Endothelial cell of umbilical vein (primary cell): Measurements from ENCODE around the gene BRICD5.

ENCODE experiments used
- FOS ChIP-seq: IDR thresholded peaks from 2 replicates; pipeline ENCODE4 v1.6.1; 2011; ENCODE audit warnings: mild to moderate bottlenecking, low read length, moderate library complexity, borderline replicate concordance; ENCODE audit not compliant: insufficient read depth
- POLR2A ChIP-seq: IDR thresholded peaks from 2 replicates; pipeline ENCODE4 v1.6.1; 2012; ENCODE audit warnings: low read depth, mild to moderate bottlenecking, control low read depth, low read length
- TF ChIP-seq, protein P1 (sequence below), 2 donors: IDR thresholded peaks; 1 replicate in 1 of 2; 2 replicates in 1 of 2; pipeline ENCODE4 v1.5.1; 2011; ENCODE audit warnings: low read length in 2 of 2, mild to moderate bottlenecking in 2 of 2, moderate library complexity in 2 of 2, control low read depth in 1 of 2, inconsistent platforms in 1 of 2, low read depth in 1 of 2; ENCODE audit not compliant: insufficient read depth in 1 of 2; ENCODE audit errors: extremely low read depth in 1 of 2
- TF ChIP-seq, protein P2 (sequence below): IDR thresholded peaks from 2 replicates; pipeline ENCODE4 v1.6.1; 2011; ENCODE audit not compliant: insufficient read depth, insufficient read length

DNA sequence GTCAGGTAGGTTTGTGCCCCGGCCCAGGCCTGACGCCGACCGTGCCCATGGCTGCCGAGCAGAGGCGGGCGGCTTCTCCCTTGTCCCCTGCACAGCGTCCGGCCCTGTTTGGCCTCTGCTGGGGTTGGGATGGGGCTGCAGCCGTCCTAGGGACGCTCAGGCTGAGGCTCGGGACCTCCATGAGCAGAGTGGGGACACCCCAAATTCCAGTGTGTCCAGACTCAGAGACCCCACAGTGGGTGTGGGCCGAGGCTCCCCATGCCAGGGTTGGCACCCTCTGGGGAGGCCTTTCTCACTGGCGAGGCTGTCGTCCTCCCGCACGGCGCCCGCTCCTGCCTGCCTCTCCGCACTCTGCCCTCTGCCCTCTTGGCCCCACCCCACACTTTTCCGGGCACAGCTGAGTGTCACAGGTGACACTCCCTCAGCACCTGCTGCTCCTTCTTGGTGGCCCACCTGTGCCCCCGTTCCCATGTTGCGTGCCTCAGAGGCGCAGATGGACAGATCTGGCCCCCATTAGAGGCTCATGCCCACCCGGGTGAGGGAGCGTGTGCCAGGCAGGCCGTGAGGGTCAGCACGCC lies 39.0 kb downstream of the BRICD5 start:
- TF ChIP-seq, protein P1, sequence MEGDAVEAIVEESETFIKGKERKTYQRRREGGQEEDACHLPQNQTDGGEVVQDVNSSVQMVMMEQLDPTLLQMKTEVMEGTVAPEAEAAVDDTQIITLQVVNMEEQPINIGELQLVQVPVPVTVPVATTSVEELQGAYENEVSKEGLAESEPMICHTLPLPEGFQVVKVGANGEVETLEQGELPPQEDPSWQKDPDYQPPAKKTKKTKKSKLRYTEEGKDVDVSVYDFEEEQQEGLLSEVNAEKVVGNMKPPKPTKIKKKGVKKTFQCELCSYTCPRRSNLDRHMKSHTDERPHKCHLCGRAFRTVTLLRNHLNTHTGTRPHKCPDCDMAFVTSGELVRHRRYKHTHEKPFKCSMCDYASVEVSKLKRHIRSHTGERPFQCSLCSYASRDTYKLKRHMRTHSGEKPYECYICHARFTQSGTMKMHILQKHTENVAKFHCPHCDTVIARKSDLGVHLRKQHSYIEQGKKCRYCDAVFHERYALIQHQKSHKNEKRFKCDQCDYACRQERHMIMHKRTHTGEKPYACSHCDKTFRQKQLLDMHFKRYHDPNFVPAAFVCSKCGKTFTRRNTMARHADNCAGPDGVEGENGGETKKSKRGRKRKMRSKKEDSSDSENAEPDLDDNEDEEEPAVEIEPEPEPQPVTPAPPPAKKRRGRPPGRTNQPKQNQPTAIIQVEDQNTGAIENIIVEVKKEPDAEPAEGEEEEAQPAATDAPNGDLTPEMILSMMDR (IDR thresholded peaks at IDR 0.05; ENCODE audit: extremely low read depth in 1 of 2, insufficient read depth in 1 of 2, low read depth in 1 of 2, low read length in 2 of 2) = no peak
- TF ChIP-seq FOS (no peak), POLR2A (no peak)
- TF ChIP-seq, protein P2, sequence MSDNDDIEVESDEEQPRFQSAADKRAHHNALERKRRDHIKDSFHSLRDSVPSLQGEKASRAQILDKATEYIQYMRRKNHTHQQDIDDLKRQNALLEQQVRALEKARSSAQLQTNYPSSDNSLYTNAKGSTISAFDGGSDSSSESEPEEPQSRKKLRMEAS = no peak
